ENCODE measurements around the gene PXT1.

DNA sequence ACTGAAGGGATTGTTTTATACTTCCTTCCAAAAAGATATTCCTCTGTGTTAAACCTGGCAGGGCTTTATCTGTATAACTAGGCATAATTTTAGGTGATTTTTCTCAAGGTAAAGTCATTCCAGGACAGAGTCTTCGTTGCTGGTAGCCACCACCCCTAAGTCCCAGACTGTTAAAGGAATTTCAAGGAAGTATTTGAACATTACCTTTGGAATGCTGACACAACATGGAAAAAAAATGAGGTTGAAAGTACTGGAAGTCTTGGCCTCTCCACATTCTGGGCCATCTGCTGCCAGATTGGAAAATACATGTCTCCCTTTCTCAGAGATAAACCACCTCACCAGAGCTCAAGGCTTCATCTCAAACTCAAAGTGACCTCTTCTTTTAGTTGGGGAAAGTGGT is 28.2 kb downstream of the PXT1 start:
- no peak for TF ChIP-seq SP1 (IDR thresholded peaks at IDR 0.05)
- TF ChIP-seq RAD21 (IDR thresholded peaks at IDR 0.05): no peak
- no peak for TF ChIP-seq YY1 (IDR thresholded peaks at IDR 0.05)
- no peak for TF ChIP-seq REST (IDR thresholded peaks at IDR 0.05)
- TF ChIP-seq, protein P1, sequence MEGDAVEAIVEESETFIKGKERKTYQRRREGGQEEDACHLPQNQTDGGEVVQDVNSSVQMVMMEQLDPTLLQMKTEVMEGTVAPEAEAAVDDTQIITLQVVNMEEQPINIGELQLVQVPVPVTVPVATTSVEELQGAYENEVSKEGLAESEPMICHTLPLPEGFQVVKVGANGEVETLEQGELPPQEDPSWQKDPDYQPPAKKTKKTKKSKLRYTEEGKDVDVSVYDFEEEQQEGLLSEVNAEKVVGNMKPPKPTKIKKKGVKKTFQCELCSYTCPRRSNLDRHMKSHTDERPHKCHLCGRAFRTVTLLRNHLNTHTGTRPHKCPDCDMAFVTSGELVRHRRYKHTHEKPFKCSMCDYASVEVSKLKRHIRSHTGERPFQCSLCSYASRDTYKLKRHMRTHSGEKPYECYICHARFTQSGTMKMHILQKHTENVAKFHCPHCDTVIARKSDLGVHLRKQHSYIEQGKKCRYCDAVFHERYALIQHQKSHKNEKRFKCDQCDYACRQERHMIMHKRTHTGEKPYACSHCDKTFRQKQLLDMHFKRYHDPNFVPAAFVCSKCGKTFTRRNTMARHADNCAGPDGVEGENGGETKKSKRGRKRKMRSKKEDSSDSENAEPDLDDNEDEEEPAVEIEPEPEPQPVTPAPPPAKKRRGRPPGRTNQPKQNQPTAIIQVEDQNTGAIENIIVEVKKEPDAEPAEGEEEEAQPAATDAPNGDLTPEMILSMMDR (IDR thresholded peaks at IDR 0.05; ENCODE audit: low read depth, low read length, missing input control): no peak
- TF ChIP-seq, protein P2, sequence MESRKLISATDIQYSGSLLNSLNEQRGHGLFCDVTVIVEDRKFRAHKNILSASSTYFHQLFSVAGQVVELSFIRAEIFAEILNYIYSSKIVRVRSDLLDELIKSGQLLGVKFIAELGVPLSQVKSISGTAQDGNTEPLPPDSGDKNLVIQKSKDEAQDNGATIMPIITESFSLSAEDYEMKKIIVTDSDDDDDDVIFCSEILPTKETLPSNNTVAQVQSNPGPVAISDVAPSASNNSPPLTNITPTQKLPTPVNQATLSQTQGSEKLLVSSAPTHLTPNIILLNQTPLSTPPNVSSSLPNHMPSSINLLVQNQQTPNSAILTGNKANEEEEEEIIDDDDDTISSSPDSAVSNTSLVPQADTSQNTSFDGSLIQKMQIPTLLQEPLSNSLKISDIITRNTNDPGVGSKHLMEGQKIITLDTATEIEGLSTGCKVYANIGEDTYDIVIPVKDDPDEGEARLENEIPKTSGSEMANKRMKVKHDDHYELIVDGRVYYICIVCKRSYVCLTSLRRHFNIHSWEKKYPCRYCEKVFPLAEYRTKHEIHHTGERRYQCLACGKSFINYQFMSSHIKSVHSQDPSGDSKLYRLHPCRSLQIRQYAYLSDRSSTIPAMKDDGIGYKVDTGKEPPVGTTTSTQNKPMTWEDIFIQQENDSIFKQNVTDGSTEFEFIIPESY (IDR thresholded peaks at IDR 0.05): no peak
- TF ChIP-seq MAX (IDR thresholded peaks at IDR 0.05): no peak
- no peak for TF ChIP-seq RXRA (IDR thresholded peaks at IDR 0.05)
- no peak for TF ChIP-seq EGR1 (IDR thresholded peaks at IDR 0.05; ENCODE audit: low read depth in 2 of 2)
- TF ChIP-seq, protein P3, sequence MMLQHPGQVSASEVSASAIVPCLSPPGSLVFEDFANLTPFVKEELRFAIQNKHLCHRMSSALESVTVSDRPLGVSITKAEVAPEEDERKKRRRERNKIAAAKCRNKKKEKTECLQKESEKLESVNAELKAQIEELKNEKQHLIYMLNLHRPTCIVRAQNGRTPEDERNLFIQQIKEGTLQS (IDR thresholded peaks at IDR 0.05): no peak
- no peak for TF ChIP-seq JUND (IDR thresholded peaks at IDR 0.05)
